Immature natural killer cell (primary cell): ENCODE data around the gene GAK. TPM values are rescaled to one million over a fixed set of nuclear protein-coding genes. Genes with fewer than 3 reads are reported as not detected.

Source experiments
- DNase-seq, 3 donors: peaks; one replicate each; pipeline ENCODE4 v3.0.0; 2022; ENCODE audit warnings: mixed read lengths in 1 of 3
- H3K27ac Mint-ChIP-seq, 6 donors: one replicate each; pipeline ENCODE4 v1.8.0; 2020; ENCODE audit warnings: mixed read lengths in 6 of 6, mild to moderate bottlenecking in 5 of 6, inconsistent platforms in 4 of 6, moderate library complexity in 3 of 6
- H3K27me3 Mint-ChIP-seq, 3 donors: one replicate each; pipeline ENCODE4 v1.8.0; 2020 to 2021; ENCODE audit warnings: low read depth in 3 of 3, mild to moderate bottlenecking in 3 of 3, mixed read lengths in 3 of 3, moderate library complexity in 3 of 3, inconsistent platforms in 1 of 3
- H3K36me3 Mint-ChIP-seq, 3 donors: one replicate each; pipeline ENCODE4 v1.8.0; 2020; ENCODE audit warnings: mixed read lengths in 3 of 3, inconsistent platforms in 2 of 3, mild to moderate bottlenecking in 2 of 3
- H3K4me1 Mint-ChIP-seq, 2 donors: one replicate each; pipeline ENCODE4 v1.8.0; 2020; ENCODE audit warnings: inconsistent platforms in 2 of 2, mild to moderate bottlenecking in 2 of 2, mixed read lengths in 2 of 2, moderate library complexity in 1 of 2
- H3K4me3 Mint-ChIP-seq, 5 donors: one replicate each; pipeline ENCODE4 v1.8.0; 2020; ENCODE audit warnings: mild to moderate bottlenecking in 5 of 5, mixed read lengths in 5 of 5, inconsistent platforms in 3 of 5, moderate library complexity in 3 of 5
- H3K9me3 Mint-ChIP-seq, 6 donors: one replicate each; pipeline ENCODE4 v1.8.0; 2020; ENCODE audit warnings: mild to moderate bottlenecking in 6 of 6, mixed read lengths in 6 of 6, inconsistent platforms in 4 of 6, moderate library complexity in 3 of 6
- polyA plus RNA-seq, 3 donors: library from polyadenylated mRNA; unstranded; fragments of 300-500 nt; fragmentation: Illumina TruSeq; gene quantifications; one replicate each; pipeline ENCODE4 v1.2.3, GENCODE V29; 2021

The GAK gene
- polyA plus RNA-seq, 3 donors from 2014 or later, result 49.4 to 119 (median 52.2) TPM

GRCh38 chr4:864456-865120 lies 67.5 kb downstream of the GAK start:
- no peak overlapping the region for H3K27ac Mint-ChIP-seq
- H3K36me3 Mint-ChIP-seq, result peaks cover 14 to 36% (median 25%) of the 10 kb centered on the region in 3 donors
- no peak overlapping the region for H3K4me3 Mint-ChIP-seq

GRCh38 chr4:860561-860960 lies 71.6 kb downstream of the GAK start:
- no peak overlapping the region for H3K27ac Mint-ChIP-seq
- peaks cover 22 to 24% of the 10 kb centered on the region in 2 donors for H3K4me1 Mint-ChIP-seq
- H3K4me3 Mint-ChIP-seq, result no peak overlapping the region
- peaks cover 29 to 56% (median 47%) of the 10 kb centered on the region in 3 donors for H3K36me3 Mint-ChIP-seq
- no peak for DNase-seq
- H3K27me3 Mint-ChIP-seq, result peaks cover 22 to 24% (median 22%) of the 10 kb centered on the region in 3 donors
- peaks cover 5 to 11% (median 10%) of the 10 kb centered on the region in 6 donors for H3K9me3 Mint-ChIP-seq

More at GRCh38 chr4:864456-865120, 67.5 kb downstream of the GAK start:
- H3K27me3 Mint-ChIP-seq, result peaks cover 2 to 6% (median 3%) of the 10 kb centered on the region in 3 donors
- H3K9me3 Mint-ChIP-seq, result no peaks in the 10 kb centered on the region
- peaks cover 0 to 4% of the 10 kb centered on the region in 2 donors for H3K4me1 Mint-ChIP-seq
- no peak for DNase-seq

- Mint-ChIP-seq H3K27me3 (peaks cover 22 to 31% (median 22%) of the 10 kb centered on the region in 3 donors), H3K36me3 (peaks cover 36 to 60% (median 47%) of the 10 kb centered on the region in 3 donors), H3K27ac (peak overlapping the region in 1 of 6 donors; percentile 42), H3K9me3 (peaks cover 5 to 11% (median 10%) of the 10 kb centered on the region in 6 donors), H3K4me3 (no peak overlapping the region), H3K4me1 (peaks cover 22 to 30% of the 10 kb centered on the region in 2 donors)
- DNase-seq, result no peak
Measured at GRCh38 chr4:859496-859895, 72.6 kb downstream of the GAK start.

- peaks cover 22 to 30% of the 10 kb centered on the region in 2 donors for H3K4me1 Mint-ChIP-seq
- H3K36me3 Mint-ChIP-seq, result peaks cover 41 to 60% (median 47%) of the 10 kb centered on the region in 3 donors
- H3K27ac Mint-ChIP-seq, result no peak overlapping the region
- peaks cover 22 to 33% (median 22%) of the 10 kb centered on the region in 3 donors for H3K27me3 Mint-ChIP-seq
- DNase-seq, result no peak
- H3K9me3 Mint-ChIP-seq, result peaks cover 5 to 11% (median 10%) of the 10 kb centered on the region in 6 donors
- H3K4me3 Mint-ChIP-seq, result no peak overlapping the region
Measured at GRCh38 chr4:858831-859451, 73.2 kb downstream of the GAK start.

- Mint-ChIP-seq H3K36me3 (peaks cover 38 to 56% (median 43%) of the 10 kb centered on the region in 3 donors), H3K4me1 (peaks cover 22 to 30% of the 10 kb centered on the region in 2 donors), H3K27me3 (peaks cover 22 to 33% (median 22%) of the 10 kb centered on the region in 3 donors), H3K27ac (peak overlapping the region in 5 of 6 donors; percentile 44 to 99 (median 65)), H3K4me3 (no peak overlapping the region), H3K9me3 (peaks cover 5 to 11% (median 10%) of the 10 kb centered on the region in 6 donors)
- no peak for DNase-seq
Measured at GRCh38 chr4:858041-858481, 74.1 kb downstream of the GAK start.

GRCh38 chr4:857461-857860 lies 74.7 kb downstream of the GAK start:
- Mint-ChIP-seq H3K9me3 (peaks cover 5 to 11% (median 10%) of the 10 kb centered on the region in 6 donors), H3K4me1 (peaks cover 22 to 30% of the 10 kb centered on the region in 2 donors), H3K27me3 (peaks cover 22 to 33% (median 25%) of the 10 kb centered on the region in 3 donors), H3K27ac (peak overlapping the region in 5 of 6 donors; percentile 52 to 99 (median 96)), H3K4me3 (peak overlapping the region in 1 of 5 donors; percentile 49), H3K36me3 (peaks cover 37 to 51% (median 39%) of the 10 kb centered on the region in 3 donors)
- no peak for DNase-seq

- peaks cover 33 to 44% (median 39%) of the 10 kb centered on the region in 3 donors for H3K36me3 Mint-ChIP-seq
- peaks cover 5 to 11% (median 10%) of the 10 kb centered on the region in 6 donors for H3K9me3 Mint-ChIP-seq
- peaks cover 22 to 30% of the 10 kb centered on the region in 2 donors for H3K4me1 Mint-ChIP-seq
- H3K4me3 Mint-ChIP-seq, result peak overlapping the region; percentile 33 to 78 (median 47)
- peak overlapping the region; percentile 86 to 99 (median 95) for H3K27ac Mint-ChIP-seq
- DNase-seq, result peak; percentile 36 to 57 (median 53)
- peaks cover 22 to 33% (median 23%) of the 10 kb centered on the region in 3 donors for H3K27me3 Mint-ChIP-seq
Measured at GRCh38 chr4:856225-856901, 75.8 kb downstream of the GAK start.

- peak overlapping the region; percentile 86 to 99 (median 95) for H3K27ac Mint-ChIP-seq
- H3K9me3 Mint-ChIP-seq, result peaks cover 5 to 11% (median 10%) of the 10 kb centered on the region in 6 donors
- H3K4me3 Mint-ChIP-seq, result peak overlapping the region in 4 of 5 donors; percentile 38 to 78 (median 50)
- H3K4me1 Mint-ChIP-seq, result peaks cover 20 to 30% of the 10 kb centered on the region in 2 donors
- H3K36me3 Mint-ChIP-seq, result peaks cover 30 to 44% (median 40%) of the 10 kb centered on the region in 3 donors
- H3K27me3 Mint-ChIP-seq, result peaks cover 22 to 36% (median 22%) of the 10 kb centered on the region in 3 donors
- DNase-seq, result peak in 2 of 3 donors; percentile 37 to 61
Measured at GRCh38 chr4:855880-856224, 76.3 kb downstream of the GAK start.

GRCh38 chr4:854356-854755 lies 77.8 kb downstream of the GAK start:
- H3K4me3 Mint-ChIP-seq, result no peak overlapping the region
- peaks cover 18 to 30% of the 10 kb centered on the region in 2 donors for H3K4me1 Mint-ChIP-seq
- DNase-seq, result no peak
- H3K36me3 Mint-ChIP-seq, result peaks cover 22 to 36% (median 34%) of the 10 kb centered on the region in 3 donors
- peaks cover 5 to 11% (median 10%) of the 10 kb centered on the region in 6 donors for H3K9me3 Mint-ChIP-seq
- H3K27ac Mint-ChIP-seq, result no peak overlapping the region
- H3K27me3 Mint-ChIP-seq, result peaks cover 20 to 36% (median 22%) of the 10 kb centered on the region in 3 donors

- H3K9me3 Mint-ChIP-seq, result peaks cover 5 to 11% (median 10%) of the 10 kb centered on the region in 6 donors
- H3K27me3 Mint-ChIP-seq, result peaks cover 20 to 35% (median 21%) of the 10 kb centered on the region in 3 donors
- H3K4me1 Mint-ChIP-seq, result peaks cover 16 to 30% of the 10 kb centered on the region in 2 donors
- DNase-seq, result no peak
- H3K36me3 Mint-ChIP-seq, result peaks cover 19 to 36% (median 32%) of the 10 kb centered on the region in 3 donors
- H3K4me3 Mint-ChIP-seq, result no peak overlapping the region
- no peak overlapping the region for H3K27ac Mint-ChIP-seq
Measured at GRCh38 chr4:853416-853781, 78.7 kb downstream of the GAK start.

GRCh38 chr4:851701-852430 lies 80.2 kb downstream of the GAK start:
- H3K4me3 Mint-ChIP-seq, result no peak overlapping the region
- H3K36me3 Mint-ChIP-seq, result peaks cover 9 to 28% (median 20%) of the 10 kb centered on the region in 3 donors
- peaks cover 5 to 10% (median 9%) of the 10 kb centered on the region in 6 donors for H3K9me3 Mint-ChIP-seq
- peaks cover 10 to 17% of the 10 kb centered on the region in 2 donors for H3K4me1 Mint-ChIP-seq
- peaks cover 15 to 28% (median 17%) of the 10 kb centered on the region in 3 donors for H3K27me3 Mint-ChIP-seq
- no peak for DNase-seq
- no peak overlapping the region for H3K27ac Mint-ChIP-seq

GRCh38 chr4:850323-850945 lies 81.7 kb downstream of the GAK start:
- Mint-ChIP-seq H3K36me3 (peaks cover 0 to 23% (median 14%) of the 10 kb centered on the region in 3 donors), H3K27me3 (peaks cover 2 to 17% (median 3%) of the 10 kb centered on the region in 3 donors), H3K4me1 (peaks cover 0 to 6% of the 10 kb centered on the region in 2 donors), H3K4me3 (no peak overlapping the region), H3K9me3 (no peaks in the 10 kb centered on the region), H3K27ac (no peak overlapping the region)
- no peak for DNase-seq
